Colonic mucosa (tissue), 4 donors: ENCODE results near the gene CEP85L. TPM values are rescaled to one million over a fixed set of nuclear protein-coding genes. Genes with fewer than 3 reads are reported as not detected.

Experiments
- DNase-seq: peaks from one replicate; pipeline ENCODE4 v3.0.0-alpha.2; 2020
- H3K27ac ChIP-seq: fragments of 200-600 bp; one replicate; pipeline ENCODE4 v1.8.0; 2021
- H3K27me3 ChIP-seq: fragments of 200-600 bp; one replicate; pipeline ENCODE4 v1.8.0; 2021
- H3K36me3 ChIP-seq: fragments of 200-600 bp; one replicate; pipeline ENCODE4 v1.8.0; 2021
- H3K4me1 ChIP-seq: fragments of 200-600 bp; one replicate; pipeline ENCODE4 v1.8.0; 2021; ENCODE audit warnings: mild to moderate bottlenecking
- H3K4me3 ChIP-seq: fragments of 200-600 bp; one replicate; pipeline ENCODE4 v1.8.0; 2021
- H3K9ac ChIP-seq, 2 donors: one replicate each; pipeline ENCODE4 v1.7.0; 2013; ENCODE audit warnings: control low read depth in 2 of 2, low read depth in 2 of 2, low read length in 2 of 2
- H3K9me3 ChIP-seq: fragments of 200-600 bp; one replicate; pipeline ENCODE4 v1.8.0; 2021
- CTCF ChIP-seq: fragments of 200-600 bp; IDR thresholded peaks from one replicate; pipeline ENCODE4 v1.8.0; 2022; ENCODE audit warnings: antibody characterized with exemption, mild to moderate bottlenecking
- intact Hi-C: fragments of 100-400 bp; cut with DNase I; formaldehyde crosslinking; loops from one replicate; pipeline ENCODE4 v1.14.1; 2022
- total RNA-seq, 2 donors: library from RNA; stranded (reverse); fragmentation: NEBNext Ultra II Directional in 1 of 2; extraction: Animal tissue kit (Norgen Biotek cat#: 25700) in 1 of 2; gene quantifications; one replicate each; pipeline ENCODE4 v1.2.1, GENCODE V29; 2021
- donor health status: healthy.
- donor health status: DM: no; HTN: no; CAD: no.
- donor health status: DM: no; HTN: no; CAD: no.

The CEP85L gene
- total RNA-seq, 2 donors from 2014 or later, result 2.9 to 3.2 TPM

GRCh38 chr6:118523216-118523615 is 128.2 kb downstream of the CEP85L start:
- Histone ChIP-seq H3K4me3 (no peak overlapping the region), H3K9ac (no peak overlapping the region), H3K27ac (no peak overlapping the region), H3K27me3 (no peaks in the 10 kb centered on the region), H3K36me3 (no peaks in the 10 kb centered on the region), H3K9me3 (no peaks in the 10 kb centered on the region), H3K4me1 (no peaks in the 10 kb centered on the region)
- intact Hi-C loops, result no loop called here
- DNase-seq, result no peak
- no peak for TF ChIP-seq CTCF

- no peaks in the 10 kb centered on the region for H3K9me3 ChIP-seq
- H3K27me3 ChIP-seq, result no peaks in the 10 kb centered on the region
- no peak overlapping the region for H3K9ac ChIP-seq
- TF ChIP-seq CTCF, result no peak
- no peaks in the 10 kb centered on the region for H3K4me1 ChIP-seq
- H3K36me3 ChIP-seq, result no peaks in the 10 kb centered on the region
- intact Hi-C loops, result no loop called here
- no peak overlapping the region for H3K27ac ChIP-seq
- no peak for DNase-seq
- no peak overlapping the region for H3K4me3 ChIP-seq
These were observed 129.0 kb downstream of the CEP85L start for GRCh38 chr6:118522422-118522821.

- no peaks in the 10 kb centered on the region for H3K27me3 ChIP-seq
- no peaks in the 10 kb centered on the region for H3K4me1 ChIP-seq
- DNase-seq, result no peak
- H3K9me3 ChIP-seq, result no peaks in the 10 kb centered on the region
- no peak overlapping the region for H3K9ac ChIP-seq
- no peak overlapping the region for H3K27ac ChIP-seq
- TF ChIP-seq CTCF, result no peak
- H3K4me3 ChIP-seq, result no peak overlapping the region
- intact Hi-C loops, result no loop called here
- H3K36me3 ChIP-seq, result no peaks in the 10 kb centered on the region
These were observed 136.7 kb downstream of the CEP85L start for GRCh38 chr6:118514689-118515088.

GRCh38 chr6:118511930-118512715 is 139.3 kb downstream of the CEP85L start:
- no peak overlapping the region for H3K27ac ChIP-seq
- no peaks in the 10 kb centered on the region for H3K27me3 ChIP-seq
- H3K36me3 ChIP-seq, result no peaks in the 10 kb centered on the region
- intact Hi-C loops, result no loop called here
- DNase-seq, result no peak
- H3K9me3 ChIP-seq, result no peaks in the 10 kb centered on the region
- no peak for TF ChIP-seq CTCF
- no peak overlapping the region for H3K4me3 ChIP-seq
- H3K9ac ChIP-seq, result no peak overlapping the region
- no peaks in the 10 kb centered on the region for H3K4me1 ChIP-seq

- H3K4me1 ChIP-seq, result no peaks in the 10 kb centered on the region
- no peaks in the 10 kb centered on the region for H3K36me3 ChIP-seq
- H3K27ac ChIP-seq, result no peak overlapping the region
- H3K9ac ChIP-seq, result no peak overlapping the region
- H3K4me3 ChIP-seq, result no peak overlapping the region
- H3K27me3 ChIP-seq, result no peaks in the 10 kb centered on the region
- TF ChIP-seq CTCF, result no peak
- no peak for DNase-seq
- intact Hi-C loops, result no loop called here
- no peaks in the 10 kb centered on the region for H3K9me3 ChIP-seq
These were observed 142.3 kb downstream of the CEP85L start for GRCh38 chr6:118509009-118509617.
